HepG2 (cell line): ENCODE measurements around the gene TUBB. TPM values are rescaled to one million over a fixed set of nuclear protein-coding genes. Genes with fewer than 3 reads are reported as not detected.

ENCODE experiments used
- FOXA3 ChIP-seq: IDR thresholded peaks from 2 replicates; pipeline ENCODE4 v1.6.1; 2016; ENCODE audit warnings: missing genetic modification reagents, missing compliant biosample characterization
- FOXC1 ChIP-seq: sonication (generic); formaldehyde crosslinking; IDR thresholded peaks from 2 replicates; pipeline ENCODE4 v1.8.0; 2022; ENCODE audit warnings: mild to moderate bottlenecking, missing genetic modification reagents, borderline replicate concordance
- GPN1 ChIP-seq: sonication (generic); formaldehyde crosslinking; IDR thresholded peaks from 2 replicates; pipeline ENCODE4 v1.5.1; 2020; ENCODE audit warnings: missing genetic modification reagents, borderline replicate concordance
- HMG20B ChIP-seq: conservative IDR thresholded peaks from 2 replicates; pipeline ENCODE4 v1.6.1; 2016; ENCODE audit warnings: missing genetic modification reagents, missing compliant biosample characterization
- HOXA5 ChIP-seq: sonication (generic); formaldehyde crosslinking; IDR thresholded peaks from 2 replicates; pipeline ENCODE4 v1.4.0; 2020; ENCODE audit warnings: missing genetic modification reagents
- KDM6A ChIP-seq: IDR thresholded peaks from 2 replicates; pipeline ENCODE4 v1.6.1; 2016; ENCODE audit warnings: low read depth
- MED1 ChIP-seq: sonication (generic); formaldehyde crosslinking; IDR thresholded peaks from 2 replicates; pipeline ENCODE4 v1.4.0; 2020; ENCODE audit warnings: missing genetic modification reagents
- MEF2D ChIP-seq: sonication (generic); formaldehyde crosslinking; IDR thresholded peaks from 2 replicates; pipeline ENCODE4 v1.5.1; 2020; ENCODE audit warnings: mild to moderate bottlenecking, missing genetic modification reagents
- NFATC3 ChIP-seq: sonication (generic); formaldehyde crosslinking; IDR thresholded peaks from 2 replicates; pipeline ENCODE4 v1.5.1; 2020; ENCODE audit warnings: mild to moderate bottlenecking, missing genetic modification reagents
- PHF20 ChIP-seq: sonication (generic); formaldehyde crosslinking; IDR thresholded peaks from 2 replicates; pipeline ENCODE4 v1.5.0; 2020; ENCODE audit warnings: mild to moderate bottlenecking, missing genetic modification reagents
- TBP ChIP-seq: sonication (generic); formaldehyde crosslinking; IDR thresholded peaks from 2 replicates; pipeline ENCODE4 v1.5.0; 2020; ENCODE audit warnings: missing genetic modification reagents
- TEAD3 ChIP-seq: optimal IDR thresholded peaks from 2 replicates; pipeline ENCODE3; 2016; ENCODE audit warnings: borderline replicate concordance
- ZBTB38 ChIP-seq: sonication (generic); formaldehyde crosslinking; IDR thresholded peaks from 2 replicates; pipeline ENCODE4 v1.5.1; 2020; ENCODE audit warnings: mild to moderate bottlenecking, missing genetic modification reagents
- ZC3H13 ChIP-seq: sonication (generic); formaldehyde crosslinking; IDR thresholded peaks from 2 replicates; pipeline ENCODE4 v1.8.1; 2023; ENCODE audit warnings: mild to moderate bottlenecking, missing genetic modification reagents, moderate library complexity
- ZNF317 ChIP-seq: sonication (generic); formaldehyde crosslinking; IDR thresholded peaks from 2 replicates; pipeline ENCODE4 v1.5.0; 2020; ENCODE audit warnings: mild to moderate bottlenecking, missing genetic modification reagents
- ZNF451 ChIP-seq: sonication (generic); formaldehyde crosslinking; IDR thresholded peaks from 2 replicates; pipeline ENCODE4 v1.5.0; 2020; ENCODE audit warnings: mild to moderate bottlenecking, missing genetic modification reagents
- ZNF510 ChIP-seq: sonication (generic); formaldehyde crosslinking; IDR thresholded peaks from 2 replicates; pipeline ENCODE4 v1.4.0; 2020; ENCODE audit warnings: low read depth, mild to moderate bottlenecking, missing genetic modification reagents
- ZNF549 ChIP-seq: sonication (generic); formaldehyde crosslinking; IDR thresholded peaks from 2 replicates; pipeline ENCODE4 v1.5.0; 2020; ENCODE audit warnings: missing genetic modification reagents
- polyA plus RNA-seq, 8 experiments: library from polyadenylated mRNA; depleted of rRNA in 3 of 8; stranded (reverse) in 7 of 8; unstranded in 1 of 8; fragments of >200 nt; fragmentation: Illumina TruSeq in 4 of 8; extraction: Trizol in 4 of 8; gene quantifications; 2 replicates each; pipeline versions ENCODE4 v1.2.1 to v1.2.3, GENCODE V29; 2011 to 2016; ENCODE audit warnings: low read depth in 4 of 8, missing spikeins in 1 of 8, mixed read lengths in 1 of 8; ENCODE audit not compliant: insufficient read depth in 1 of 8
- total RNA-seq, 5 experiments: library from RNA; depleted of rRNA; stranded (reverse); fragments of >200 nt; fragmentation: Illumina TruSeq; extraction: Trizol; gene quantifications; 2 replicates each; pipeline ENCODE4 v1.2.3, GENCODE V29; 2016; ENCODE audit warnings: low read depth in 1 of 5
- TF ChIP-seq, protein P1 (sequence below): sonication (generic); formaldehyde crosslinking; IDR thresholded peaks from 2 replicates; pipeline ENCODE4 v1.5.0; 2020; ENCODE audit warnings: missing genetic modification reagents, mild to moderate bottlenecking, borderline replicate concordance
- TF ChIP-seq, protein P2 (sequence below): sonication (generic); formaldehyde crosslinking; conservative IDR thresholded peaks from 2 replicates; pipeline ENCODE4 v1.8.0; 2022; ENCODE audit warnings: low read depth, missing genetic modification reagents
- TF ChIP-seq, protein P3 (sequence below): sonication (generic); formaldehyde crosslinking; IDR thresholded peaks from 2 replicates; pipeline ENCODE4 v1.5.0; 2020; ENCODE audit warnings: mild to moderate bottlenecking, missing genetic modification reagents, borderline replicate concordance

The TUBB gene
- total and polyA plus RNA-seq, 2 of the 13 experiments (the other 11 are each of a cell fraction or from before 2014, with no cell fraction given), result 911 to 1,163 TPM

DNA sequence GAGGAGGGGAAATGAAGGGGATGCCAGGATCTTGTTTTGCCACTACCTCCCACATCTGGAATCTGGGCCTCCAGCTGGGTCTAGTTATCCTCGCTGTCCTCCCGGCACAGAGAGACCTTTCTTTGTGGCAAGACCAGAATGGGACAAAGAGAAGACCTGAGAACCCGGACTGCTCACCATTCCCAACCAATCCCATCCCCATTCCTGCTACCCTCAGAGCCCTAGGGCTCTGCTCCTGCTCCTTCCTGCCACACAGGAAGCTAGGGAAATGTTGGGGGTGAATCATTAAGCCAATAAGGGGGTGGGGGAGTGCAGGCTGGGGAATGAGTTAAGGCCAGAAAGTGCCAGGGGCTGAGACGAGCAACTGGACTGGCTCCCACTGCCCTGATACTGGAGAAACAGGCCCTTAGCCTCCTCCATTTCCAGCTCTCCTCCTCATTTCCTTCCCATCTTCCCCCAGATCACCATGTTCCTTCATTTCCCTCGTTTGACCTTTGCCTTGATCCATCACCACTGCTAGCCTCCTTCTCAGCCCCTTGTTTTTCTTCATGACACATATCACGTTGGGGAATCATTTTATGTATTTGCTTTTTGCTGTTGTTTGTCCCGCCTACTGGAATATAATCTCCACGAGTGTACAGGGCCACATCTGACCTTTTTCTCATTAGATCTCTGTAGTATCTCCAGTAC is 28.8 kb downstream of the TUBB start (continued):
- TF ChIP-seq MED1 (CRISPR knock-in tag), result peak; percentile 92
- peak; percentile 20; the same call in 1 of the 2 replicates for TF ChIP-seq HOXA5 (CRISPR knock-in tag)
- 0 out of 2 replicates have a peak, but pooled peaks have one; percentile 28 for TF ChIP-seq HMG20B (CRISPR knock-in tag)
- TF ChIP-seq KDM6A, result 0 out of 2 replicates have a peak, but pooled peaks have one; percentile 14
- TF ChIP-seq ZC3H13 (CRISPR knock-in tag), result peak; percentile 86; the same call in 1 of the 2 replicates
- TF ChIP-seq TBP, result no peak
- TF ChIP-seq GPN1 (CRISPR knock-in tag), result no peak
- TF ChIP-seq ZBTB38 (CRISPR knock-in tag), result peak; percentile 46
- TF ChIP-seq MEF2D, result peak; percentile 58
- TF ChIP-seq, protein P1, sequence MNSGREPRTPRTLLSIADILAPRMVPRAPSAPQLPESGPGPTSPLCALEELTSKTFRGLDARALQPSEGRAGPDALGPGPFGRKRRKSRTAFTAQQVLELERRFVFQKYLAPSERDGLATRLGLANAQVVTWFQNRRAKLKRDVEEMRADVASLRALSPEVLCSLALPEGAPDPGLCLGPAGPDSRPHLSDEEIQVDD (CRISPR knock-in tag), result peak; percentile 33; the same call in 1 of the 2 replicates
- peak; percentile 86 for TF ChIP-seq TEAD3
- peak; percentile 43; the same call in 1 of the 2 replicates for TF ChIP-seq PHF20 (CRISPR knock-in tag)
- peak; percentile 65; the same call in 1 of the 2 replicates for TF ChIP-seq ZNF451 (CRISPR knock-in tag)
- TF ChIP-seq ZNF317 (CRISPR knock-in tag), result 0 out of 2 replicates have a peak, but pooled peaks have one; percentile 33
- peak; percentile 35; the same call in 1 of the 2 replicates for TF ChIP-seq FOXA3 (CRISPR knock-in tag)
- no peak for TF ChIP-seq FOXC1 (CRISPR knock-in tag)
- TF ChIP-seq, protein P2, sequence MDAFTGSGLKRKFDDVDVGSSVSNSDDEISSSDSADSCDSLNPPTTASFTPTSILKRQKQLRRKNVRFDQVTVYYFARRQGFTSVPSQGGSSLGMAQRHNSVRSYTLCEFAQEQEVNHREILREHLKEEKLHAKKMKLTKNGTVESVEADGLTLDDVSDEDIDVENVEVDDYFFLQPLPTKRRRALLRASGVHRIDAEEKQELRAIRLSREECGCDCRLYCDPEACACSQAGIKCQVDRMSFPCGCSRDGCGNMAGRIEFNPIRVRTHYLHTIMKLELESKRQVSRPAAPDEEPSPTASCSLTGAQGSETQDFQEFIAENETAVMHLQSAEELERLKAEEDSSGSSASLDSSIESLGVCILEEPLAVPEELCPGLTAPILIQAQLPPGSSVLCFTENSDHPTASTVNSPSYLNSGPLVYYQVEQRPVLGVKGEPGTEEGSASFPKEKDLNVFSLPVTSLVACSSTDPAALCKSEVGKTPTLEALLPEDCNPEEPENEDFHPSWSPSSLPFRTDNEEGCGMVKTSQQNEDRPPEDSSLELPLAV, result no peak
- 0 out of 2 replicates have a peak, but pooled peaks have one; percentile 11 for TF ChIP-seq ZNF510 (CRISPR knock-in tag)
- TF ChIP-seq NFATC3 (CRISPR knock-in tag), result 0 out of 2 replicates have a peak, but pooled peaks have one; percentile 90
- TF ChIP-seq, protein P3, sequence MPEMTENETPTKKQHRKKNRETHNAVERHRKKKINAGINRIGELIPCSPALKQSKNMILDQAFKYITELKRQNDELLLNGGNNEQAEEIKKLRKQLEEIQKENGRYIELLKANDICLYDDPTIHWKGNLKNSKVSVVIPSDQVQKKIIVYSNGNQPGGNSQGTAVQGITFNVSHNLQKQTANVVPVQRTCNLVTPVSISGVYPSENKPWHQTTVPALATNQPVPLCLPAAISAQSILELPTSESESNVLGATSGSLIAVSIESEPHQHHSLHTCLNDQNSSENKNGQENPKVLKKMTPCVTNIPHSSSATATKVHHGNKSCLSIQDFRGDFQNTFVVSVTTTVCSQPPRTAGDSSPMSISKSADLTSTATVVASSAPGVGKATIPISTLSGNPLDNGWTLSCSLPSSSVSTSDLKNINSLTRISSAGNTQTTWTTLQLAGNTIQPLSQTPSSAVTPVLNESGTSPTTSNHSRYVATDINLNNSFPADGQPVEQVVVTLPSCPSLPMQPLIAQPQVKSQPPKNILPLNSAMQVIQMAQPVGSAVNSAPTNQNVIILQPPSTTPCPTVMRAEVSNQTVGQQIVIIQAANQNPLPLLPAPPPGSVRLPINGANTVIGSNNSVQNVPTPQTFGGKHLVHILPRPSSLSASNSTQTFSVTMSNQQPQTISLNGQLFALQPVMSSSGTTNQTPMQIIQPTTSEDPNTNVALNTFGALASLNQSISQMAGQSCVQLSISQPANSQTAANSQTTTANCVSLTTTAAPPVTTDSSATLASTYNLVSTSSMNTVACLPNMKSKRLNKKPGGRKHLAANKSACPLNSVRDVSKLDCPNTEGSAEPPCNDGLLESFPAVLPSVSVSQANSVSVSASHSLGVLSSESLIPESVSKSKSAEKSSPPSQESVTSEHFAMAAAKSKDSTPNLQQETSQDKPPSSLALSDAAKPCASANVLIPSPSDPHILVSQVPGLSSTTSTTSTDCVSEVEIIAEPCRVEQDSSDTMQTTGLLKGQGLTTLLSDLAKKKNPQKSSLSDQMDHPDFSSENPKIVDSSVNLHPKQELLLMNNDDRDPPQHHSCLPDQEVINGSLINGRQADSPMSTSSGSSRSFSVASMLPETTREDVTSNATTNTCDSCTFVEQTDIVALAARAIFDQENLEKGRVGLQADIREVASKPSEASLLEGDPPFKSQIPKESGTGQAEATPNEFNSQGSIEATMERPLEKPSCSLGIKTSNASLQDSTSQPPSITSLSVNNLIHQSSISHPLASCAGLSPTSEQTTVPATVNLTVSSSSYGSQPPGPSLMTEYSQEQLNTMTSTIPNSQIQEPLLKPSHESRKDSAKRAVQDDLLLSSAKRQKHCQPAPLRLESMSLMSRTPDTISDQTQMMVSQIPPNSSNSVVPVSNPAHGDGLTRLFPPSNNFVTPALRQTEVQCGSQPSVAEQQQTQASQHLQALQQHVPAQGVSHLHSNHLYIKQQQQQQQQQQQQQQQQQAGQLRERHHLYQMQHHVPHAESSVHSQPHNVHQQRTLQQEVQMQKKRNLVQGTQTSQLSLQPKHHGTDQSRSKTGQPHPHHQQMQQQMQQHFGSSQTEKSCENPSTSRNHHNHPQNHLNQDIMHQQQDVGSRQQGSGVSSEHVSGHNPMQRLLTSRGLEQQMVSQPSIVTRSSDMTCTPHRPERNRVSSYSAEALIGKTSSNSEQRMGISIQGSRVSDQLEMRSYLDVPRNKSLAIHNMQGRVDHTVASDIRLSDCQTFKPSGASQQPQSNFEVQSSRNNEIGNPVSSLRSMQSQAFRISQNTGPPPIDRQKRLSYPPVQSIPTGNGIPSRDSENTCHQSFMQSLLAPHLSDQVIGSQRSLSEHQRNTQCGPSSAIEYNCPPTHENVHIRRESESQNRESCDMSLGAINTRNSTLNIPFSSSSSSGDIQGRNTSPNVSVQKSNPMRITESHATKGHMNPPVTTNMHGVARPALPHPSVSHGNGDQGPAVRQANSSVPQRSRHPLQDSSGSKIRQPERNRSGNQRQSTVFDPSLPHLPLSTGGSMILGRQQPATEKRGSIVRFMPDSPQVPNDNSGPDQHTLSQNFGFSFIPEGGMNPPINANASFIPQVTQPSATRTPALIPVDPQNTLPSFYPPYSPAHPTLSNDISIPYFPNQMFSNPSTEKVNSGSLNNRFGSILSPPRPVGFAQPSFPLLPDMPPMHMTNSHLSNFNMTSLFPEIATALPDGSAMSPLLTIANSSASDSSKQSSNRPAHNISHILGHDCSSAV, result 0 out of 2 replicates have a peak, but pooled peaks have one; percentile 29
- TF ChIP-seq ZNF549 (CRISPR knock-in tag), result no peak
